HG03432 (cell line): ENCODE data around the gene LRRC73.

Experiments
- ATAC-seq: cut with Tn5 transposase; IDR thresholded peaks from one replicate; pipeline ENCODE4 v1.9.1; 2021; ENCODE audit warnings: mild to moderate bottlenecking, moderate library complexity; ENCODE audit not compliant: unreplicated experiment

The LRRC73 gene

GRCh38 chr6:43493833-43494232, 16.3 kb downstream of the LRRC73 start:
- no peak for ATAC-seq

DNA sequence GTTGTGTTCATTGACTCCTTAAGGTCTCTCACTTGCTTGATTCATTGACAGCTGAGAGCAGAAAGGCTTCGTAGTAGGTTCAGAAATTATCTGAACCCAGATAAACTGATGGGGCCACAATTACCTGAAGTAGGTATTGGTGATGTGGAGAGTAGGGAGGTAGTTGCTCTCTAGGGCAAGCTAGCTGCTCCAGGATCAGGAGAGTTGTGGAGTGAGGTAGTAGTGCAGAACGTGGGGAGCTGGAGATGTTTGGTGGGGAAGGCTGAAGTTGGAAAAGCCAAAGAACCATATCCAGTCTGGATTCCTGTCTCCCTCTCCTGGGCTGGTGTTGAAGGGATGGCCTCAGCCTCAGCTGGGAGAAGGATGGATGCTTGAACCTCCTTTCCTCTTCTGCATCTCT, 16.9 kb downstream of the LRRC73 start:
- no peak for ATAC-seq

- ATAC-seq = no peak
Observed at GRCh38 chr6:43492673-43493072, 17.5 kb downstream of the LRRC73 start.

DNA sequence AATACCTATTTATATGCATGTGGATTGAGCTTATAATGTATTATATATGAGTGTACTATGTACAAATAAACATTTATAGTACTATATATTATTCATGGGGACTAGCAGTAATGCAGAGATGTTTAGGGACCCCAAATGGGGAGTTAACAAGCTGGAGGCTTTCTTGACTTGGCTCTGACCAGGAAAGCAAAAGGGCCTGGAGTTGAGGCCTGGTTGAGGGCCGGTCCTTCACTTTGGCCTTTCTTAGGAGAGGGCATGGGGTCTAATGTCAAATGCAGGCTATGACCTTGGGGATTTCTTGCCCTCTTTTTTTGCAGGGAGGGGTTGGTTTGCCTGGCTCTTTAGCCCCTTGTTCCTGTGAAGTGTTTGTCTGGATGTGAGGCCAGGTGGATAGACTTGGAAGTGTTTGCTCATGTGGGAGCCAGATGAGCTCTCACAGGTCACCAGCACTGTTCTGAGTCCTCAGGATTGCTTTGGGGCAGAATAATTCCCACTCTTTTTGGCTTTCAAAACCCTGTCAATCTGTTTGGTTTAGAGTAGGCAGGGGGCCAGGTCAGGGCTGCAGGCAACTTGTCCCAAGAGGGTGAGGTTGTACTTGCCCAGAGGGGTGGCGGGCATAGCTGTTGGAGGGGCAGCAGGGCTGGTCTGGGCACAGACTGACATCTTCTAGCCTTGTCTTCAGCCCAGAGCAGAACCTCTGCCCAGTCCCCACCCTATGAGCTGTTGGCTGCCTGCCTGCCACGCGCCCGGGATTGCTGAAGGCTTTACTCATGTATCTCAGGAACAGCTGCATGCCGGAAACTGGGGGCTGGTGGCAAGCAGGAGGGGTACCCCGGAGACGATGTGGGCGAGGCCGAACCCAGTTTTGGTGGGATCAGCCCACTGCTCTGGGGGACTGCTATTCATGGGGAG, 18.1 kb downstream of the LRRC73 start:
- ATAC-seq = no peak

GRCh38 chr6:43490523-43490939, 19.6 kb downstream of the LRRC73 start:
- ATAC-seq = no peak

DNA sequence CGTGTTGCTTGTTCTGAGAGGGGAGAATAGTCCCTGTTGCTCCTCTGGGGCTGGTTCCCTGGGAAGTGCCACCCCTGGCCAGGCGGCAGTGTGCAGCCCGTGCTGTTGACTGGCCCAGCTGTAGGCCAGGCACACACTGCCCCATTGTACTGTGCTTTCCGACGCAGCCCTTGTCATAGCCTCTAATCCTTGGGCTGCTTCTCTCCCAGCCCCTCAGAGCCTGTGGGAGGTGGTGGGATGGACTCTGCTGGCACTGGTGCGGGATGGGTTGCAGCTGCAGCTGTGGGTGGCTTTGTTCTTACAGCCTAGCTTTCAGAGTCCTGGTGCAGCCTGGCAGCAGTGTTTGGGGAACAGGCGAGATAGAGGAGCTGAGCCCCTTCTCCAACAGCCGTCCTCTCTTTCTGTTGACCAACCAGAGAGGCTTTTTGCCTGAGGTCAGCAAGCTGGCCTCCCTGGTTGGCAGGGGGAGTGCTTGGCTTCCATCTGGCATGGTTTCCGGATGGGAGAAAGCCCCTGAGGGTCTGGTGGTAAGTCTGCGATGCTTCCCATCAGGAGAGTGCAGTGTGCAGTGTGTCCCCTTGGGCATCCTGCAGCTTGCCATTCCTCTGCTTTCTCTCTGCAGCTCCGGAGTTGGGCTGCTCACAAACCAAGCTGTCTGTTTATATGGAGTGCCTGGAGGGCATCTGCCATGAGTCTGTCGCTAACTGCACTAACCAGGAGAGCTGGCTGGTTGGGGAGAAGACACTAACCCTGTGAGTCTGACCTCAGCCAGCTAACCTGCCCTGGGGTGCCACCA, 20.7 kb downstream of the LRRC73 start:
- ATAC-seq = no peak

- no peak for ATAC-seq
Observed at GRCh38 chr6:43488667-43489276, 21.4 kb downstream of the LRRC73 start.

- no peak for ATAC-seq
Observed at GRCh38 chr6:43481591-43482236, 28.4 kb downstream of the LRRC73 start.

DNA sequence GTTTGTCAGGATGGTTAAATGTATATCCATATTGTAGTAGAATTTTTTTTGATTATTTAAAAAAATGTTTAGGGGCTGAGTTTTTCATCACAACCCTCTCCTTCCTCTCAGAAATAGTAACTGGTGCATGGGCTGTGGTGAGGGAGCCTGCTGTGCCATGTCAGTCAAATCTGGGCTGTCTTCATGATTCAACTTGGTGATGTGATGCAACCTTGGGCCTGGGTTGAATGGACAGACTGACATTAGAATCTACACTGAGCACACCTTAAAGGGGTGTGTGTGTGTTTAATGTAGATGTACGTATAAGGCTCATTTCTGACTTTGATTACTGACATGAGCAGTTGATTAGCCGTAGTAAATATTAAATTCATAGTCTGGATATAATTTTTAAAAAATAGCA, 29.1 kb downstream of the LRRC73 start:
- ATAC-seq = no peak

- no peak for ATAC-seq
Observed at GRCh38 chr6:43478008-43478372, 32.2 kb downstream of the LRRC73 start.

GRCh38 chr6:43477235-43478007, 32.7 kb downstream of the LRRC73 start, which contains the start of gene TJAP1:
TJAP1 (plus strand) TSS chr6:43477570; CDS start chr6:43499002, 21,432 bp downstream.
- ATAC-seq = peak; percentile 98

- no peak for ATAC-seq
Observed at GRCh38 chr6:43476746-43477145, 33.4 kb downstream of the LRRC73 start.

- no peak for ATAC-seq
Observed at GRCh38 chr6:43475516-43475915, 34.6 kb downstream of the LRRC73 start.

GRCh38 chr6:43472515-43472914, 37.6 kb downstream of the LRRC73 start:
- no peak for ATAC-seq

DNA sequence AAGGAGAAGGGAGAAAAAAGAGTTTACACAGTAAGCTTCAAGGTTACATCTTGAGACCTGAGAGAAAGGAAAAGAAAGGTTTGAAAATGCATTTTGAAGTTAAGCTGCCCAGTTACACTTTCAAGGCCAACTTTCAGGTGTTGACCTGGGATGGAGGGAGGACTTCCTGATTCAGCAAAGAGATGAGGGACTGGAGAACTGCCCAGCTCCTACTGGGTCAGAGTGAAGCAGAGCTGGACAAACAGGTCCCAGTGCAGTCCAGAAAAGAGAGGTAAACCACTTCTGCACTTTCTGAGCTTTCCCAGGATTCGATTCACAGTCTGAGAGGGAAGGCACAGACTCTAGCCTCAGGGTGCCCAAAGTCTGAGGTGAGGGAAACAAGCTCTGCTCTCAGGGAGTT, 38.7 kb downstream of the LRRC73 start:
- no peak for ATAC-seq

- ATAC-seq = no peak
Observed at GRCh38 chr6:43469947-43470346, 40.2 kb downstream of the LRRC73 start.

DNA sequence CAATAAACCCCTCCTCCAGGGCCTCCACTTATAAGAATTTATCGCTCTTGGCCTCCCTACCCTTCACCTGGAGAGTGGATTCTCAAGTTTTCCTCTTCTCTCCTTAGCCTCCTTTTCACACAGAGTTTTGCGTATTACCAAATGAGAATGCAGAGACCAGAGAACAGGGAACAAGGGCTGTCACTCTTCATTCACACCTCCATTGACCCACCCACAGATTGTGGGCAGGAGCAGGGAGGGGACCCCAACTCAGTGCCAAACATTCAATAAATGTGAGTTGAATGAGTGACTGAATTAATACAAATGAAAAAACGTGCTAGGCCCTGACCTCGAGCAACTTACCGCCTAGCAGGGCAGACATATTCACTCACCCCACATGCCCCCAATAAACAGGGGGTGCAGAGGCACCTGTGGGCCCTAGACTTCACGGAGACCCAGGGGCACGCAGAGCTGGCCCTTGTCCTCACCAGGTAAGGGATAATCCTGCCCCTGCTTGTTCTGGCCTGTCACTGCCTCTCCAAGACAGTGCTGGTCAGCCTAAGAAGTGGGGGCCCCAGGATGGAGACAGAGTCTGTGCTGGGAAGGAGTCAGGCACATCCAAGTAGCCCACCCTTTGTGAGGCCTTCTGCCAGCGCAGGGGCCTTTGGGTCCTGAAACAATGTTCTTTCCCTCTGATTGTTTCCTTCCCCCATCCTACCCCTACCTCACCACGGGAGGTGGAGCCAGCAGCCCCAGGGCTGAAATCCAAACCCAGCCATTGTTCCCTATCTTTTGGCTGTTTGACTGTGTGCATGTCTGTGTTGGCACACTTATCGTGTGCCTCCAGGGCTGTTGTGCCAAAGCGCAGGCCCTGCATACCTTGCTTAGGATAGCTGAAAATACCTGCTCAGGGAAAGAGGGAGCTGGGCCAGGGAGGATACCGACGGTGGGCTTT, 41.1 kb downstream of the LRRC73 start:
- no peak for ATAC-seq

GRCh38 chr6:43468240-43468639, 41.9 kb downstream of the LRRC73 start:
- ATAC-seq = no peak

GRCh38 chr6:43467752-43468151, 42.4 kb downstream of the LRRC73 start:
- ATAC-seq = no peak
